Gastroesophageal sphincter (tissue), 3 donors: ENCODE measurements around the gene DUSP11.

Experiments
- EP300 ChIP-seq: sonication (generic); formaldehyde crosslinking; IDR thresholded peaks from one replicate; pipeline ENCODE4 v1.6.1; 2017; ENCODE audit warnings: antibody characterized with exemption, mild to moderate bottlenecking
- POLR2A ChIP-seq, 2 donors: fragments of 450-650 bp; IDR thresholded peaks; one replicate each; pipeline ENCODE4 v1.6.1; 2017; ENCODE audit warnings: antibody characterized with exemption in 2 of 2, mild to moderate bottlenecking in 2 of 2, moderate library complexity in 1 of 2
- TF ChIP-seq, protein P1 (sequence below), 4 experiments: fragments of 200-600 bp in 2 of 4; fragments of 450-650 bp in 2 of 4; sonication (generic) in 1 of 4; IDR thresholded peaks; one replicate each; pipeline ENCODE4 v1.5.1; 2017 to 2019; ENCODE audit warnings: antibody characterized with exemption in 4 of 4, mild to moderate bottlenecking in 2 of 4, moderate library complexity in 2 of 4

DNA sequence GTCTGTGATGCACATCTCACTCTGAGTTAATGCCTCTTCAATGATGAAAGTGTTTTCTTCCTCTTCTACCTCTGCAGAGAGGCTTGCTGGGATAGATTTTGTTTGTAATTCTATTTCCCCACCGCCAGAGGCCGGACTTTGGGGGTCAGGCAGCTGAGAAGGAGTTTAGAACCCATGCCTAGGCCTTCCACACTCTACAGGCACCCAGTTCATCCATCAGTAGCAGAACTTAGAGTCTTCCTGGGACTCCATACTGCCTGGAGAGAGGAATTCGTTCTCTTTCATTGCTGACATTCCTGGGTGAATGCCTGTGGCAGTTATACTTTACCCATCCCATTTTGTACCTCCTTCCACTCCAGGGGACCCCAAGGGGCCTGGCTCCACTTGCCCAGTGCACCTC is 51.9 kb downstream of the DUSP11 start:
- TF ChIP-seq, protein P1, sequence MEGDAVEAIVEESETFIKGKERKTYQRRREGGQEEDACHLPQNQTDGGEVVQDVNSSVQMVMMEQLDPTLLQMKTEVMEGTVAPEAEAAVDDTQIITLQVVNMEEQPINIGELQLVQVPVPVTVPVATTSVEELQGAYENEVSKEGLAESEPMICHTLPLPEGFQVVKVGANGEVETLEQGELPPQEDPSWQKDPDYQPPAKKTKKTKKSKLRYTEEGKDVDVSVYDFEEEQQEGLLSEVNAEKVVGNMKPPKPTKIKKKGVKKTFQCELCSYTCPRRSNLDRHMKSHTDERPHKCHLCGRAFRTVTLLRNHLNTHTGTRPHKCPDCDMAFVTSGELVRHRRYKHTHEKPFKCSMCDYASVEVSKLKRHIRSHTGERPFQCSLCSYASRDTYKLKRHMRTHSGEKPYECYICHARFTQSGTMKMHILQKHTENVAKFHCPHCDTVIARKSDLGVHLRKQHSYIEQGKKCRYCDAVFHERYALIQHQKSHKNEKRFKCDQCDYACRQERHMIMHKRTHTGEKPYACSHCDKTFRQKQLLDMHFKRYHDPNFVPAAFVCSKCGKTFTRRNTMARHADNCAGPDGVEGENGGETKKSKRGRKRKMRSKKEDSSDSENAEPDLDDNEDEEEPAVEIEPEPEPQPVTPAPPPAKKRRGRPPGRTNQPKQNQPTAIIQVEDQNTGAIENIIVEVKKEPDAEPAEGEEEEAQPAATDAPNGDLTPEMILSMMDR (IDR thresholded peaks at IDR 0.05), result no peak
- TF ChIP-seq POLR2A (IDR thresholded peaks at IDR 0.05) (no peak), EP300 (no peak)
